Fibroblast of mammary gland (primary cell): ENCODE results near the gene SKI.

Experiments
- DNase-seq: peaks from one replicate; pipeline ENCODE4 v3.0.0-alpha.2; 2010; ENCODE audit warnings: low read depth
- H3K4me3 ChIP-seq: 2 replicates; pipeline ENCODE4 v1.5.1; 2011; ENCODE audit warnings: low read depth, mild to moderate bottlenecking, low read length, moderate library complexity; ENCODE audit not compliant: control insufficient read depth
- TF ChIP-seq, protein P1 (sequence below): conservative IDR thresholded peaks from 2 replicates; pipeline ENCODE4 v1.5.1; 2011; ENCODE audit warnings: low read depth, low read length, inconsistent platforms; ENCODE audit not compliant: control insufficient read depth, insufficient read depth

SKI gene

DNA sequence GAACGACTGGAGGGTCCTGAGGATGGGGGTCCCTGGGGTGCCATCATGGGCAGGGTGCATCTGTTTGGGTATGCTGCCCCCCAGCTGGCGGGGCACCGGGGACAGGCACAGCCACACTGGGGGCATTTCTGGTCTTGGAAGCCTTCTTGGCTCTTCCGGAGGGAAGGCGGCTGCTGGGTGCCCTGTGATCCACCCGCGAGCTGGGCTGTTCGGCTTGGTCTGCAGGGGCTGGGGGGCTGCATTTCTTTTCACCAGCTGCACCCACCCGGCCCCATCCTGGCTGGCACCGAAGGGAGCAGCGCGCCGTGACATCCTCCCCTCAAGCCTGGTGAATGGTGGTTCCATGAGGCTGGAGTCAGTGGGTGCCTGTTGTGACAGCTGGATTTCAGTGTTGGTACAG is 45.7 kb upstream of the SKI start:
- TF ChIP-seq, protein P1, sequence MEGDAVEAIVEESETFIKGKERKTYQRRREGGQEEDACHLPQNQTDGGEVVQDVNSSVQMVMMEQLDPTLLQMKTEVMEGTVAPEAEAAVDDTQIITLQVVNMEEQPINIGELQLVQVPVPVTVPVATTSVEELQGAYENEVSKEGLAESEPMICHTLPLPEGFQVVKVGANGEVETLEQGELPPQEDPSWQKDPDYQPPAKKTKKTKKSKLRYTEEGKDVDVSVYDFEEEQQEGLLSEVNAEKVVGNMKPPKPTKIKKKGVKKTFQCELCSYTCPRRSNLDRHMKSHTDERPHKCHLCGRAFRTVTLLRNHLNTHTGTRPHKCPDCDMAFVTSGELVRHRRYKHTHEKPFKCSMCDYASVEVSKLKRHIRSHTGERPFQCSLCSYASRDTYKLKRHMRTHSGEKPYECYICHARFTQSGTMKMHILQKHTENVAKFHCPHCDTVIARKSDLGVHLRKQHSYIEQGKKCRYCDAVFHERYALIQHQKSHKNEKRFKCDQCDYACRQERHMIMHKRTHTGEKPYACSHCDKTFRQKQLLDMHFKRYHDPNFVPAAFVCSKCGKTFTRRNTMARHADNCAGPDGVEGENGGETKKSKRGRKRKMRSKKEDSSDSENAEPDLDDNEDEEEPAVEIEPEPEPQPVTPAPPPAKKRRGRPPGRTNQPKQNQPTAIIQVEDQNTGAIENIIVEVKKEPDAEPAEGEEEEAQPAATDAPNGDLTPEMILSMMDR, result no peak
- DNase-seq, result no peak
- H3K4me3 ChIP-seq, result no peak overlapping the region

DNA sequence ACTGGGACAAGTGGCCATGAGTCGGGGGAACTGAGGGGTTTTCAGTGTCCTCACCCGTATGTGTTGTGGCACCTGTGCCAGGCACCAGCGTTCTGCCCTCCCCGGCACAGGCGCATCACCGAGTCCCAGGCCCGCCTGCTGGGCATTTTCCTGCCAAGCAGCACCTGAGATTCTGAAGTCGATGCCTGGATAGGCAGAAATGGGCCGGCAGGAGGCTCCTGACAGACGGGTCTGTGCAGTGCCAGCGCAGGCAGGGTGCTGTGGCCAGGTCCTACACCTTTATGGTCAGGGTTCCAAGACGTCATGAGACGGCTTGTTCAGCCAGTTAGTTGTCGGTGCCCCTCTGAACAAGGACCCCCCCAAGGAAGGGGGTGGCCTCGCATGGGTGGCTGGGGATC is 44.2 kb upstream of the SKI start:
- no peak overlapping the region for H3K4me3 ChIP-seq
- DNase-seq, result no peak
- TF ChIP-seq, protein P1, result no peak

DNA sequence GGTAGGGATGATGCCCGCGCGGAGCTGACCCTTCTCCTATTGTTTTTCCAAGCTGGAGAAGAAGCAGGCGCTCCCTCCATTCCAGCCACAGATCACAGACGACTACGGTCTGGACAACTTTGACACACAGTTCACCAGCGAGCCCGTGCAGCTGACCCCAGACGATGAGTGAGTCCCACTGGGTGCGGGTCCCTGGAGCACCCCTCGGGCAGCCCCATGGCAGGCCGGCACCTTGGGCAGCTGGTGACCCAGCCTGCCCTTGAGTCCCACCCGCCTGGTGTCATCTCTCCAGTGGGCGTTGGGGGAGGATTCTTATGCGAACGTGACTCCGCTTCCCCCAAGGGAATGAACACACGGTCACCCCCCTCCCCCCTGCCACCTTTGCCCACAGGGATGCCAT is 43.6 kb upstream of the SKI start:
- no peak for DNase-seq
- H3K4me3 ChIP-seq, result no peak overlapping the region
- TF ChIP-seq, protein P1, result no peak

DNA sequence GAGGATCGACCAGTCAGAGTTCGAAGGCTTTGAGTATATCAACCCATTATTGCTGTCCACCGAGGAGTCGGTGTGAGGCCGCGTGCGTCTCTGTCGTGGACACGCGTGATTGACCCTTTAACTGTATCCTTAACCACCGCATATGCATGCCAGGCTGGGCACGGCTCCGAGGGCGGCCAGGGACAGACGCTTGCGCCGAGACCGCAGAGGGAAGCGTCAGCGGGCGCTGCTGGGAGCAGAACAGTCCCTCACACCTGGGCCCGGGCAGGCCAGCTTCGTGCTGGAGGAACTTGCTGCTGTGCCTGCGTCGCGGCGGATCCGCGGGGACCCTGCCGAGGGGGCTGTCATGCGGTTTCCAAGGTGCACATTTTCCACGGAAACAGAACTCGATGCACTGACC is 43.2 kb upstream of the SKI start:
- no peak for DNase-seq
- TF ChIP-seq, protein P1, result no peak
- H3K4me3 ChIP-seq, result no peak overlapping the region

DNA sequence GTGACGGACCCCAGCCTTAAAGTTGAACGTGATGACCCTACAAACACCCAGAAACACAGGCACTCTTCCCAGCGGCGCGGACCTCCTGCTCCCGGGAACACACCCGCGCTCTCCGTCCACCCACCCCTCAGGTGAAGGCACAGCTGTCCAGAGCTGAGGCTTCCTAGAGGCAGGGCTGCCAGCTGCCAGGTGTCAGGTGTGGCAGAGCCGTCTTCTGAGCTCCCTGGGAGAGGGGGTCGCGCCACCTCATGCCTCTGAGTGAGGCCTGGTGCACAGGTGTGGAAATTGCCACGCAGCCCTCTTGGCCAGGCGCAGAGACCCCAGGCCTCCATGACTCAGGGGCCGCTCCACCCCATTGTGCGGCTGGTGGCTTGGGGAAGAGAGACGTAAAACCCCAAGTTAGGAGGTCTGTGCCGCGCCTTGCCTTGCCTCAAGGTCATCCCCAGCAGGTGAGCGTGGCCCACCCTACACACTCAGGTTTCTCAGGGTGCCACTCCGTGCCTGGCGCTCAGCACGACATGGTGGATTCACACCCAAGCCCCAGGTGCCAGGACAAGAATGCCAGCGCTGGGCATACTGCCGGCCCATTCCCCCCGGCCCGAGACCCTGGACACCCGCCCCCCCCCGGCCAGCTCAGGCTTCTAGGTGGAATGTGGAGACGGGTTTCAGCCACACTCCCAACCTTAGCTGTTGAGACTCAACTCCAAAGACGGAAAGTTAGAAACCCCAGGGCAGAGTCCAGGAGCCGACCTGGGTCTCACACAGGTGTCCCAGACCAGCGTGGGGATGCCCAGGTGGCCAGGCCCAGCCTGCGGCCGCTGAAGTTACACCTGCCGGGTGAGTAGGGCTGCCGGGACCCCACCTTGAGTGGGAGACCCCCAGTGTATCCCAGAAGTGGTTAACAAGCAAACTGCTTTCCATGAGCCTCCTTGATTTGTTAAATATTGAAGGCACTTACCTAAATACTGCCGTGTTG is 42.0 kb upstream of the SKI start:
- DNase-seq, result no peak
- no peak overlapping the region for H3K4me3 ChIP-seq
- TF ChIP-seq, protein P1, result no peak

DNA sequence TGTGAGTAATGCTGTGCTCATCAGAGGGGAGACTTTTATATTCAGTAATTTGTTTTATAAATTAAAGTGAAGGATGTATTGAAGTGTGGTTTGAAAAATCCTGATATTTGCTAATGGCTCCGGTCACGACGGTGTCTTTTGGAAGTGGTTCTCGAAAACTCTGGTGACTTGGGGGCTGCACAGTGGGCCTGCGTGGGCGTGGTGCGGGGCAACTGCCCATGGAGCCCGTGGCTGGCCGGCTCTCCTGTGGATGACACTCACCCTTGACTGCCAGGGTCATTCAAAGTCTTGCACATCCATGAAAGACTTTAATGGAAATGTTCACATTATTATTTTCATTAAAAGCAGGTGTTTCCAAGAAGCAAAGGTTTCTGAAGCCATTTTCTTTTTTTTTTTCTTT is 41.2 kb upstream of the SKI start:
- TF ChIP-seq, protein P1, result no peak
- DNase-seq, result no peak
- no peak overlapping the region for H3K4me3 ChIP-seq

DNA sequence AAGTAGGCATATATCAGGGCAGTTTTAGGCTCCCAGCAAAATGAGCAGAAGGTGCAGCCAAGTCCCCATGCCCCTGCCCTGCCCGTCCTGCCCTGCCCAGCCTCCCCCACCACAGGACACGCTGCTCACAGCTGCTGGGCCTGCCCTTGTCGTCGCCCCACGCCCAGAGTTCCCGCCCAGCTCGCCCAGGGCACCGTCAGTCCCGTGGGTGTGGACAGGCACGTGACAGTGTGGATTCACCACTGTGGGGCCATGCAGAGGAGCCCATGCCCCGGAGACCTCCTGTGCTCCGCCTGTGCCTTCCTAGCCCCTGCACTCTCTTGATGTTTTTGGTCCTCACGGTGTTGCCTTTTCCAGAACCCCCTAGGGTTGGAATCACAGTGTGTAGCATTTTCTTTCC is 40.5 kb upstream of the SKI start:
- DNase-seq, result no peak
- H3K4me3 ChIP-seq, result no peak overlapping the region
- TF ChIP-seq, protein P1, result no peak
